Measurements from ENCODE around the gene MRPL11. TPM values are rescaled to one million over a fixed set of nuclear protein-coding genes. Genes with fewer than 3 reads are reported as not detected.

MRPL11 gene
- total RNA-seq, 1 experiment from 2014 or later: 105 TPM

GRCh38 chr11:66476173-66476840 is 37.7 kb upstream of the MRPL11 start:
- Histone ChIP-seq H3K4me1 (ENCODE audit: insufficient read depth, low read length) (no peaks in the 10 kb centered on the region), H2AFZ (ENCODE audit: low read length) (no peak overlapping the region), H2BK15ac (ENCODE audit: low read depth, low read length) (no peak overlapping the region), H3K9ac (ENCODE audit: extremely low read depth, insufficient read length, low read length) (no peak overlapping the region), H3K79me1 (ENCODE audit: insufficient read depth, low read depth, low read length, poor library complexity, severe bottlenecking) (no peaks in the 10 kb centered on the region), H4K91ac (ENCODE audit: insufficient read length, low read depth, low read length) (no peak overlapping the region), H4K20me1 (ENCODE audit: control insufficient read depth, insufficient read depth, insufficient read length) (no peaks in the 10 kb centered on the region), H3K4me2 (ENCODE audit: insufficient read depth, insufficient read length, low read length) (no peak overlapping the region), H3K27me3 (ENCODE audit: insufficient read depth, low read length) (no peaks in the 10 kb centered on the region), H3K4ac (ENCODE audit: low read depth, low read length) (no peak overlapping the region), H3K27ac (ENCODE audit: insufficient read length, low read depth, low read length) (no peak overlapping the region), H3K14ac (ENCODE audit: insufficient read depth, low read length) (no peak overlapping the region), H3T11ph (ENCODE audit: low read length) (no peak overlapping the region), H3K23ac (ENCODE audit: insufficient read length, low read depth, low read length) (no peak overlapping the region), H3K23me2 (ENCODE audit: insufficient read length, low read depth, low read length, poor library complexity, severe bottlenecking) (peaks cover 13% of the 10 kb centered on the region), H3K9me3 (ENCODE audit: control insufficient read depth, low read depth, low read length) (no peaks in the 10 kb centered on the region), H2BK5ac (ENCODE audit: insufficient read length, low read length) (no peak overlapping the region), H4K5ac (ENCODE audit: insufficient read length, low read depth, low read length) (no peak overlapping the region), H3K79me2 (ENCODE audit: insufficient read depth, low read length) (no peaks in the 10 kb centered on the region), H4K8ac (replicated peaks; ENCODE audit: insufficient read length, low read depth, low read length) (no peak overlapping the region), H2BK12ac (ENCODE audit: insufficient read length, low read depth, low read length) (no peak overlapping the region), H2BK120ac (ENCODE audit: low read depth, low read length, poor library complexity, severe bottlenecking) (no peak overlapping the region), H2AK5ac (ENCODE audit: insufficient read length, low read length) (no peak overlapping the region), H3K56ac (ENCODE audit: insufficient read length, low read depth, low read length) (no peak overlapping the region), H2BK20ac (ENCODE audit: low read depth, low read length, poor library complexity, severe bottlenecking) (no peak overlapping the region), H3K18ac (ENCODE audit: insufficient read length, low read depth, low read length) (no peak overlapping the region)
- TF ChIP-seq CTCF (conservative IDR thresholded peaks at IDR 0.05): 0 out of 3 replicates have a peak, but pooled peaks have one; percentile 9
- H3K9me3 Mint-ChIP-seq: no peaks in the 10 kb centered on the region
- WGBS (ENCODE audit: extremely low coverage, insufficient read length, low lambda C conversion rate): no CpG with 5 or more reads among the region's 10 CpGs
- DNase-seq: no peak
- H3K4me1 Mint-ChIP-seq: peaks cover 30 to 36% of the 10 kb centered on the region in 2 experiments
- no peak overlapping the region for H3K4me3 Mint-ChIP-seq
- peaks cover 3 to 19% (median 18%) of the 10 kb centered on the region in 3 experiments; a peak in 5 of 7 replicates for H3K36me3 Mint-ChIP-seq (ENCODE audit: insufficient read depth in 1 of 3, low read depth in 3 of 3)
- H3K27me3 Mint-ChIP-seq (ENCODE audit: low read depth): no peaks in the 10 kb centered on the region
- peak overlapping the region in 2 of 3 experiments; percentile 31 to 85; a peak in 3 of 7 replicates for H3K27ac Mint-ChIP-seq
